Body of pancreas (tissue), 4 donors: ENCODE data around the gene SIM2.

Experiments used
- CTCF ChIP-seq, 7 experiments: fragments of 450-650 bp in 4 of 7; fragments of 200-600 bp in 3 of 7; sonication (generic) in 3 of 7; IDR thresholded peaks; one replicate each; pipeline ENCODE4 v1.5.1; 2016 to 2019; ENCODE audit warnings: antibody characterized with exemption in 7 of 7
- POLR2A ChIP-seq, 3 donors: fragments of 450-650 bp; IDR thresholded peaks; one replicate each; pipeline ENCODE4 v1.6.1; 2016; ENCODE audit warnings: antibody characterized with exemption in 3 of 3, mild to moderate bottlenecking in 2 of 3

GRCh38 chr21:36702622-36702968, 3.7 kb downstream of the SIM2 start:
- TF ChIP-seq CTCF (IDR thresholded peaks at IDR 0.05) (no peak), POLR2A (IDR thresholded peaks at IDR 0.05) (no peak)
